K562 (cell line): ENCODE measurements around the gene BTBD10. TPM values are rescaled to one million over a fixed set of nuclear protein-coding genes. Genes with fewer than 3 reads are reported as not detected.

Source experiments
- ATAC-seq: fragments of 200-7000 bp; cut with Tn5 transposase; 3 replicates; pipeline ENCODE4 v1.9.1; 2020; ENCODE audit warnings: moderate library complexity
- BruUV-seq: library from RNA; stranded (reverse); fragments of 400-500 nt; replicated peaks from 2 replicates; lab custom pipeline; 2021; lab: Mats Ljungman, UMichigan
- CTCF ChIA-PET: fragments of 300-600 bp; formaldehyde crosslinking; extraction: SDS; loops from one replicate; lab custom pipeline; 2021; ENCODE audit warnings: low intra/inter-chr PET ratio; lab: Yijun Ruan, JAX
- POLR2A ChIA-PET: fragments of 300-600, 350-650 bp; sonication (Branson Sonifier 250); formaldehyde crosslinking; extraction: SDS; loops from one replicate; lab custom pipeline; 2021; ENCODE audit warnings: antibody characterized with exemption, inconsistent platforms; lab: Yijun Ruan, JAX
- DNase-seq, 4 experiments: peaks; one replicate each; pipeline versions ENCODE4 v3.0.0 to v3.0.0-alpha.2; 2011 to 2018; ENCODE audit warnings: low spot score in 3 of 4, mixed read lengths in 3 of 4; ENCODE audit errors: extremely low read depth in 1 of 4
- FAIRE-seq: peaks from 2 replicates; lab custom pipeline; 2011; peaks lifted over from hg19 to GRCh38; lab: Jason Lieb, UNC
- H2AFZ ChIP-seq: 2 replicates; pipeline ENCODE4 v1.6.0; 2011; ENCODE audit warnings: low read depth, low read length, control low read depth, inconsistent platforms
- H3K27ac ChIP-seq: fragments of 200-600 bp; 3 replicates; pipeline ENCODE4 v1.8.0; 2011; ENCODE audit warnings: low read depth, mild to moderate bottlenecking, control low read depth, inconsistent platforms, low read length, moderate library complexity, mixed read lengths; ENCODE audit errors: extremely low read depth
- H3K27me3 ChIP-seq, 2 experiments: fragments of 300-600 bp in 1 of 2; 2 replicates in 1 of 2; 3 replicates in 1 of 2; pipeline versions ENCODE4 v1.6.0 to v1.8.0; 2011; ENCODE audit warnings: inconsistent platforms in 2 of 2, low read length in 2 of 2, mild to moderate bottlenecking in 1 of 2, mixed read lengths in 1 of 2, moderate library complexity in 1 of 2; ENCODE audit not compliant: control insufficient read depth in 2 of 2, insufficient read depth in 2 of 2
- H3K36me3 ChIP-seq: fragments of 300-600 bp; 3 replicates; pipeline ENCODE4 v1.8.0; 2011; ENCODE audit warnings: mild to moderate bottlenecking, low read length, inconsistent platforms; ENCODE audit not compliant: control insufficient read depth, insufficient read depth
- H3K4me1 ChIP-seq, 2 experiments: fragments of 200-600 bp in 1 of 2; replicated peaks in 1 of 2; 2 replicates in 1 of 2; 3 replicates in 1 of 2; pipeline versions ENCODE4 v1.5.1 to v1.8.0; 2011; ENCODE audit warnings: inconsistent platforms in 2 of 2, low read length in 2 of 2, mild to moderate bottlenecking in 1 of 2, mixed read lengths in 1 of 2, moderate library complexity in 1 of 2; ENCODE audit not compliant: control insufficient read depth in 2 of 2, insufficient read depth in 2 of 2
- H3K4me2 ChIP-seq: 2 replicates; pipeline ENCODE4 v1.6.1; 2011; ENCODE audit warnings: low read length, control low read depth, inconsistent platforms, mixed read lengths; ENCODE audit not compliant: insufficient read depth
- H3K4me3 ChIP-seq: fragments of 200-600 bp; sonication (generic), shearing (Covaris generic); 2 replicates; pipeline ENCODE4 v1.5.1; 2016; ENCODE audit warnings: control low read depth, inconsistent platforms
- H3K79me2 ChIP-seq: fragments of 200-600 bp; 3 replicates; pipeline ENCODE4 v1.8.0; 2011; ENCODE audit warnings: low read length, inconsistent platforms; ENCODE audit not compliant: control insufficient read depth, insufficient read depth
- H3K9ac ChIP-seq, 2 experiments: 2 replicates each; pipeline versions ENCODE4 v1.6.0 to v1.6.1; 2011; ENCODE audit warnings: low read depth in 2 of 2, low read length in 2 of 2, control low read depth in 1 of 2, inconsistent platforms in 1 of 2, mild to moderate bottlenecking in 1 of 2, mixed read lengths in 1 of 2; ENCODE audit not compliant: insufficient read depth in 1 of 2
- H3K9me1 ChIP-seq: one replicate; pipeline ENCODE4 v1.6.0; 2011; ENCODE audit warnings: inconsistent platforms, mild to moderate bottlenecking, low read length, moderate library complexity; ENCODE audit not compliant: control insufficient read depth, insufficient read depth
- H3K9me3 ChIP-seq: replicated peaks from 2 replicates; pipeline ENCODE4 v1.5.1; 2011; ENCODE audit warnings: low read depth, low read length, inconsistent platforms; ENCODE audit not compliant: control insufficient read depth, insufficient read depth
- H4K20me1 ChIP-seq: replicated peaks from 2 replicates; pipeline ENCODE4 v1.6.1; 2011; ENCODE audit warnings: low read length, inconsistent platforms, mixed read lengths; ENCODE audit not compliant: control insufficient read depth, insufficient read depth
- CHD2 ChIP-seq: IDR thresholded peaks from 2 replicates; pipeline ENCODE4 v1.6.1; 2011; ENCODE audit warnings: low read depth, low read length
- FOXP1 ChIP-seq: sonication (generic); formaldehyde crosslinking; IDR thresholded peaks from 2 replicates; pipeline ENCODE4 v1.8.0; 2022; ENCODE audit warnings: mild to moderate bottlenecking, missing genetic modification reagents
- MYNN ChIP-seq, 2 experiments: sonication (generic); formaldehyde crosslinking in 1 of 2; IDR thresholded peaks; 2 replicates each; pipeline versions ENCODE4 v1.5.0 to v1.6.1; 2016 to 2020; ENCODE audit warnings: antibody characterized with exemption in 1 of 2, missing genetic modification reagents in 1 of 2
- POU5F1 ChIP-seq: fragments of 150-350 bp; IDR thresholded peaks from 2 replicates; pipeline ENCODE4 v1.6.1; 2014; ENCODE audit warnings: borderline replicate concordance, low read length, low read depth, mild to moderate bottlenecking; ENCODE audit not compliant: partially characterized antibody
- TAF9B ChIP-seq: fragments of 450-650 bp; IDR thresholded peaks from 2 replicates; pipeline ENCODE4 v1.6.1; 2018; ENCODE audit warnings: mild to moderate bottlenecking; ENCODE audit not compliant: partially characterized antibody
- YBX1 ChIP-seq: fragments of 450-650 bp; IDR thresholded peaks from 2 replicates; pipeline ENCODE4 v1.7.1; 2016; ENCODE audit warnings: mild to moderate bottlenecking
- WGBS: fragments of 100-300 bp; shearing (Covaris generic); methylation state at CpG from one replicate; pipeline ENCODE4 v1.1.6; 2016; ENCODE audit warnings: low coverage, mixed read lengths; ENCODE audit not compliant: insufficient coverage; ENCODE audit errors: missing lambda C conversion rate; 5-methylcytosine and 5-hydroxymethylcytosine counted together
- in situ Hi-C: fragments of 300-500 bp; cut with MboI; formaldehyde crosslinking; loops from 4 replicates; pipeline ENCODE4 v1.15.0; 2018; ENCODE audit warnings: inconsistent platforms, mixed read lengths
- intact Hi-C: fragments of 100-400 bp; cut with micrococcal nuclease; formaldehyde crosslinking; loops from 2 replicates; pipeline ENCODE4 v1.14.2; 2022
- polyA plus RNA-seq, 8 experiments: library from polyadenylated mRNA; depleted of rRNA in 4 of 8; stranded (reverse) in 5 of 8; unstranded in 3 of 8; fragments of >200 nt; fragmentation: Nextera tagmentation in 2 of 8; fragmentation: Illumina TruSeq in 1 of 8; extraction: Ambion mirVana in 2 of 8; extraction: Trizol in 1 of 8; gene quantifications; 2 replicates each; pipeline versions ENCODE4 v1.2.1 to v1.2.3, GENCODE V29; 2011 to 2014; ENCODE audit warnings: inconsistent platforms in 1 of 8, missing spikeins in 1 of 8
- total RNA-seq, 7 experiments: library from RNA; depleted of rRNA in 6 of 7; stranded (reverse); fragments of >200 nt in 6 of 7; fragmentation: Illumina TruSeq in 2 of 7; extraction: Trizol in 2 of 7; gene quantifications; 2 replicates each; pipeline versions ENCODE4 v1.2.1 to v1.2.3, GENCODE V29; 2011 to 2021; ENCODE audit warnings: low replicate concordance in 1 of 7

BTBD10 gene
- total and polyA plus RNA-seq, 9 of the 15 experiments (the other 6 are each of a cell fraction or from before 2014, with no cell fraction given), result 11.6 to 22.8 (median 16.3) TPM

DNA sequence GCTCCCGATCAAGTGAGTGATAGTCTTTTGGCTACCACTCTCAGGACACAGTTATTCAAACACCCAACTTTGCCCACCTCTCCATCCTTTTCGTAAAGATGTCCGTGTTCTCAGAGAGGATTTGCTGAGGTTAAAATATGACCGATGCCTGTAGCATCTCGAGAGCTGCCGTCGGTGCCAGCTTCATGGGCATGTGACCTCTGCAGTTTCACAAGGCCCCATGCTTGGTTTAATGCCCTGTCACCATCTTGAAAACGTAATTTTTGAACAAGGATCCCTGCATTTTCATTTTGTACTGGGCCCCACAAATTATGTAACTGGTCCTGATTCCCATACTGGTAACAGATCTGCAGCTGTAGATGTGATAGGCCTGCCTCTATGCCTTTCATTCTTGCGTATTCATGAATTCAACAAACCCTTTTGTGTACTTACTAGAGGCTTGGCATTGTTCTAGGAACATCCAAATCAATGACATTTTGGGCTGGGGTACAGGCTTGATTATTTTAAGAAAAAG lies 100.4 kb downstream of the BTBD10 start:
- H2AFZ ChIP-seq, result no peak overlapping the region
- H3K4me1 ChIP-seq, result no peaks in the 10 kb centered on the region; a peak in 2 of 5 replicates
- H3K4me3 ChIP-seq, result no peak overlapping the region
- H3K9me3 ChIP-seq, result no peaks in the 10 kb centered on the region
- no peaks in the 10 kb centered on the region for H4K20me1 ChIP-seq
- ChIA-PET POLR2A (interaction anchor here (1.1 to 1.2 kb wide), 2 partner anchors 8 to 11 kb away, joined by 3 to 6 read pairs; no protein-coding TSS in a partner anchor), CTCF (no interaction called here)
- H3K27me3 ChIP-seq, result peaks cover 10 to 28% of the 10 kb centered on the region in 2 experiments; a peak in 3 of 5 replicates
- no peaks in the 10 kb centered on the region for H3K9me1 ChIP-seq
- H3K4me2 ChIP-seq, result no peak overlapping the region
- H3K27ac ChIP-seq, result no peak overlapping the region
- H3K79me2 ChIP-seq, result no peaks in the 10 kb centered on the region
- FAIRE-seq, result no peak
- intact Hi-C loops (no loop called here), in situ Hi-C loops (no loop called here)
- no peak overlapping the region for H3K9ac ChIP-seq
- ATAC-seq, result no peak
- no peaks in the 10 kb centered on the region for H3K36me3 ChIP-seq
- TF ChIP-seq MYNN (IDR thresholded peaks at IDR 0.05) (no peak), MYNN (CRISPR knock-in tag; IDR thresholded peaks at IDR 0.05) (no peak), FOXP1 (CRISPR knock-in tag) (no peak), YBX1 (no peak), TAF9B (no peak)
- TF ChIP-seq, all 486 proteins: peak for 0
- 2% methylated on average over 9 of the region's 9 CpGs for WGBS
- no peak for DNase-seq
- no TSS peak for BruUV-seq

DNA sequence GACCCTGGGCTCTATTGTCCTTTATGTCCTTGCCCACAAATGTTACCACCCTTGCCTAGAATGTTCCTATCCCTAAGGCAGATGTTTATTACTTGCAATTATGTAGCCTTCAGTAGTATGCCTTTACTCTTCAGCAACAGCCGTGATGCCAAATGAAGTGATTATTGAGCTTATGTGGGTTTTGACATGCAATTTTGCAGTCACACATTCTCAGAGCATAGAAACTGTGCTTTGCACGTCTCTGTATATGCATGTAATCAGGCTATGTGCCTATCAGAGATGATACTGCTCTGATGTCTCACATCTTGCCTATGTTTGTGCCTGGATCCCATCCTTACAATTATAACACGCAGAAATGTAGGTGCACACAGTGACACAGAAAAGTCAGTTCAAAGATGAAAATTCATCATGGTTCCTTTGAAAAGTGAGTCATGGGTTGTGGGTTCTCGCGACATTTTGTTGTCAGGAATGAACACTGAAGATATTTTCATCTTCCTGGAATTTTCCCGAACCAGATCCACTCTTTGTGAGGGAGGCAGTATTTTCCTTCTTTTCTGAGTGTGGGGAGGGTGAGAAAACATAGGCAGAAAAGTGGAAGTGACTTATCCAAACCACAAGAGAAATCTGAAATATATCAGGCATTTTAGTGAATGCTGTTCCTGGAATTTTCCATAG lies 104.3 kb downstream of the BTBD10 start:
- Histone ChIP-seq H3K27me3 (peaks cover 11 to 28% of the 10 kb centered on the region in 2 experiments; a peak in 3 of 5 replicates), H3K79me2 (no peaks in the 10 kb centered on the region), H3K9me3 (no peaks in the 10 kb centered on the region), H3K4me1 (no peaks in the 10 kb centered on the region; a peak in 2 of 5 replicates), H3K4me2 (no peak overlapping the region), H3K9me1 (no peaks in the 10 kb centered on the region), H3K4me3 (no peak overlapping the region), H3K36me3 (no peaks in the 10 kb centered on the region), H4K20me1 (no peaks in the 10 kb centered on the region), H3K27ac (no peak overlapping the region), H3K9ac (no peak overlapping the region), H2AFZ (no peak overlapping the region)
- DNase-seq (no peak), FAIRE-seq (no peak), ATAC-seq (no peak)
- BruUV-seq, result no TSS peak
- 0% methylated on average over 6 of the region's 6 CpGs for WGBS
- in situ Hi-C loops, result no loop called here
- CTCF ChIA-PET, result no interaction called here
- POLR2A ChIA-PET, result interaction anchor here (1.0 kb wide), 1 partner anchor 13 kb away, joined by 3 read pairs; no protein-coding TSS in a partner anchor
- intact Hi-C loops, result loop anchor here (10.0 kb wide), 1 partner anchor 106 kb away; the partner anchor contains the start of gene BTBD10
- TF ChIP-seq POU5F1 (no peak), CHD2 (peak; percentile 38; the same call in 1 of the 2 replicates)
